HG03095 (cell line): Measurements from ENCODE around the gene CCRL2.

Experiments used
- ATAC-seq: cut with Tn5 transposase; IDR thresholded peaks from one replicate; pipeline ENCODE4 v1.9.1; 2021; ENCODE audit warnings: moderate library complexity; ENCODE audit not compliant: unreplicated experiment

CCRL2 gene

DNA sequence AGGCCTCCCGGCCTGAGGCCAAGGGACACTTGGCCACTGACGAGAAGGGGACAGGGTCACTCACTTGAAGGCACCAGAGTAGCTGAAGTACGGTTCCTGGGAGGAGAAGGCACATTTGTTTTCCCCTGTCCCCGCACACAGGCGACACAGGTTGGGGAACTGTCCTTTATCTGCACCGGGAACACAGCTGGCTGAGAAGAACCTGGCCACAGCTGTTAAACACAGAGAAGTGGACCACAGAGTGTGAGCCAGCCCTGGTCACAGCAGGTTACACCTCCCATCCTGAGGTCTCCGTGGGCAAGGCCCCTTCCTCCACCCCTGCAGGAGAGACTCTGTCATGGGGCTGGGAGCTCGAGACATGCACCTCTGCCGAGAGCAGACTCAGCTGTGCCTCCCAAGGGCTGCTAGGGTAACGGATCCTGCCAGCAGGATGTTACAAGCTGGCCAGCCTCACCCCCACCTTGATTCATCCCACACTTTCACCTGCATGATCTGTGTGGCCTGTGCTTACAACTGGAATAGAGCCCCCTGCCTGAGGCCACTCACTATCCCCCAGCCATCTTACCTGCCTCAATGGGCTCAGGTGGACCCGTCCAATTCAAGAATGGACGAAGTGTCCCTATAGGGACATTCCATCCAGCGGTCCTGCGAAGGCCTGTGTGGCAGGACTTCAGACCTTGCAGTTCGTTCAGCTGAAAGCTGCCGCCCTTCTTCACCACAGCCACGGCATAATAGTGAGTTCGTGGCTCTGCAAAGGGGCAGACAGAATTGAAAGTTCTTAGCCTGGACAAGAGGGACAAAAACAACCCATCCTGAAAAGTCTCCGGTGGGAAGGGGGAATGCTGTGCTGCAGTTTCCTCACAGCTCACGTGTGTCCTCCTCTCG is 48.4 kb downstream of the CCRL2 start:
- no peak for ATAC-seq

DNA sequence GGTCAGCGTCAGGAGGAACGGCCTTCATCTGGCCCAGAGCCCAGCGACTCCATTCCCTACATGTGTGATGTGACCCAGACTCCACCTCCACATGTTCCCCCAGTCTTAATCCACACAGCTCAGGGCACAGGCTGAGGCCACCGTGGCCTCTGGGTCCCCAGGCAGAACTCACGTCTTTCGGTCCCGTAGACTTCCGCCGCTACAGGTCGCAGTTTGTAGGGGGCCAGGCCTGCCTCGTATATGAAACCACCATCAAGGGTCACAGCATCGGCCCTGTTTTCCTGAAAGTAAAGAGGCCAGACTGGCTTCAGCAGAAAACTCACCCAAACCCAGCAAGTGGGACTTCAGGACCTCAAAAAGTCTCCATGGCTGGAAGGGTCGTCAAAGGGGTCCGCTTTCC is 49.1 kb downstream of the CCRL2 start:
- no peak for ATAC-seq
